ENCODE measurements around the gene MTG2. TPM values are rescaled to one million over a fixed set of nuclear protein-coding genes. Genes with fewer than 3 reads are reported as not detected.
A peak's percentile ranks its signal among the peaks of the same experiment; 100 is the strongest.

The MTG2 gene
- total RNA-seq, 1 experiment from 2014 or later = 56.8 TPM

- Histone ChIP-seq H3K4me1 (ENCODE audit: control insufficient read depth, insufficient read depth, low read length) (no peaks in the 10 kb centered on the region; the same call in none of the 2 replicates), H3K36me3 (ENCODE audit: control insufficient read depth, insufficient read depth, low read length) (no peaks in the 10 kb centered on the region), H3K9me3 (ENCODE audit: control insufficient read depth, insufficient read depth, low read depth, low read length) (no peaks in the 10 kb centered on the region), H3K27ac (ENCODE audit: low read length) (no peak overlapping the region), H3K27me3 (ENCODE audit: control insufficient read depth, insufficient read depth, low read length) (no peaks in the 10 kb centered on the region; the same call in 1 of the 2 replicates), H3K4me3 (ENCODE audit: low read depth in 2 of 2, low read length in 2 of 2) (no peak overlapping the region)
- ATAC-seq (no peak), DNase-seq (ENCODE audit: low read depth, low spot score) (no peak)
- POLR2A ChIA-PET = no interaction called here
- no TSS peak for BruUV-seq (replicated peaks)
- CTCF ChIA-PET = no interaction called here
- intact Hi-C loops (cut with micrococcal nuclease; ENCODE audit: unreplicated experiment) (no loop called here), in situ Hi-C loops (cut with HindIII; ENCODE audit: low pct_unique_long_range_greater_than_20kb, low sequenced_read_pairs) (no loop called here)
- TF ChIP-seq CTCF (IDR thresholded peaks at IDR 0.05) = no peak
- TF ChIP-seq POLR2AphosphoS5 (IDR thresholded peaks at IDR 0.05; ENCODE audit: low read depth, low read length) = no peak
- TF ChIP-seq TCF7L2 (IDR thresholded peaks at IDR 0.05; ENCODE audit: low read depth, low read length) = no peak
These were observed 43.2 kb downstream of the MTG2 start for GRCh38 chr20:62225820-62226635.

DNA sequence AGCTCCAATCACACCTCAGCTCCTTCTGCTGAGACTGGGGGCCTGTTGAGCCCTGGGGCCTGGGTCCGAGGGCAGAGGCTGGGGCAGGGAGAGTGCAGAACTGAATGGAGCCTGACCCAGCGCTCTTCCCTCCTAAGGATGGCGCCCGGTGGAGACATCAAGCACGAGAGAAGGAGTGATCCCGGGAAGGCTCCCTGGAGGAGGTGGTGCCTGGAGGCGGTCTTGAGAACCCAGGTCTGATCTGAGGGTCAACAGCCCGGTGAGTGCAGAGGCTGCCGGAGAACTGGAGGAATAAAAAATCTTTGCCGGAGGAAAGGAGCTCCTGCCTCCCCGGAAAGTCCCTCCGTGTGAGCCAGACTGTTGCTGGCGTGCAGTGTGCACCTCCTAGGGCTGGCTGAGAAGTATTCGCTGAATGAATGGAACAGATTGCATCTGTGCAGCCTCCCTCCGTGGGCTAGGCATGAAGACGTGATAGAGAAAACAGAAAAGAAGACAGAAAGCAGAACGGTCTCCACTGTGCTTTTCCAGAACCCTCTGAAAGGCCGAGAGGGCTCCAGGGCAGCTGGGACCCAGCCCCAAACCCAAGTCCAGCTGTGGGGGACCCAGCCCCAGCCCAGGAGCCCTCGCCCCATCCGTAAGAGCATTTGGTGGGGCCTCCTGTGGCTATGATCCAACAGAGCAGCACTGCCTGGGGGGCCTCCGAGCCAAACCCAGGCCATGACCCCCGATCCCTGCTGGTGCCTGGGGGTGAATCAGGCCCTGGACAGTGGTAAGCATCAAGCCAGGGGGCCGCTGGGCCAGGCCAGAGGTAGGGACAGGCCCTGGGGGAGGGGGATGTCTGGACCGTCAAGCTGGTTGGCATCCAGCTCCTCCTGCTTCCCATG, 44.1 kb downstream of the MTG2 start:
- H3K4me3 ChIP-seq (ENCODE audit: low read depth in 2 of 2, low read length in 2 of 2) = no peak overlapping the region
- no peaks in the 10 kb centered on the region; the same call in 1 of the 2 replicates for H3K27me3 ChIP-seq (ENCODE audit: control insufficient read depth, insufficient read depth, low read length)
- no peaks in the 10 kb centered on the region for H3K9me3 ChIP-seq (ENCODE audit: control insufficient read depth, insufficient read depth, low read depth, low read length)
- BruUV-seq (replicated peaks) = no TSS peak
- no peak overlapping the region for H3K27ac ChIP-seq (ENCODE audit: low read length)
- TF ChIP-seq TCF7L2 (IDR thresholded peaks at IDR 0.05; ENCODE audit: low read depth, low read length) (no peak), POLR2AphosphoS5 (IDR thresholded peaks at IDR 0.05; ENCODE audit: low read depth, low read length) (no peak), CTCF (IDR thresholded peaks at IDR 0.05) (no peak), SIN3A (IDR thresholded peaks at IDR 0.05; ENCODE audit: borderline replicate concordance, insufficient read depth, low read depth, low read length) (no peak), REST (IDR thresholded peaks at IDR 0.05; ENCODE audit: insufficient read depth in 1 of 2, low read depth in 2 of 2, low read length in 1 of 2) (no peak)
- no peaks in the 10 kb centered on the region; the same call in none of the 2 replicates for H3K4me1 ChIP-seq (ENCODE audit: control insufficient read depth, insufficient read depth, low read length)
- in situ Hi-C loops (cut with HindIII; ENCODE audit: low pct_unique_long_range_greater_than_20kb, low sequenced_read_pairs) = no loop called here
- CTCF ChIA-PET = no interaction called here
- ATAC-seq (peak; percentile 71), DNase-seq (ENCODE audit: low read depth, low spot score) (no peak)
- intact Hi-C loops (cut with micrococcal nuclease; ENCODE audit: unreplicated experiment) = no loop called here
- POLR2A ChIA-PET = no interaction called here
- no peaks in the 10 kb centered on the region for H3K36me3 ChIP-seq (ENCODE audit: control insufficient read depth, insufficient read depth, low read length)
